Stomach (tissue), 19 donors: ENCODE data around the gene MED23. TPM values are rescaled to one million over a fixed set of nuclear protein-coding genes. Genes with fewer than 3 reads are reported as not detected.

ENCODE experiments used
- DNase-seq, 2 donors: peaks; one replicate each; pipeline versions ENCODE4 v3.0.0 to v3.0.0-alpha.2; 2013 to 2019
- H3K27ac ChIP-seq, 5 donors: fragments of 200-600 bp in 4 of 5; sonication (generic) in 4 of 5; one replicate each; pipeline ENCODE4 v1.5.1; 2013 to 2019; ENCODE audit warnings: mild to moderate bottlenecking in 1 of 5, moderate library complexity in 1 of 5
- H3K27me3 ChIP-seq, 3 donors: fragments of 200-600 bp; sonication (generic); one replicate each; pipeline ENCODE4 v1.5.1; 2017 to 2019; ENCODE audit warnings: mixed run types in 1 of 3
- H3K36me3 ChIP-seq, 4 donors: fragments of 200-600 bp; sonication (generic); 1 replicate in 3 of 4; 2 replicates in 1 of 4; pipeline ENCODE4 v1.5.1; 2016 to 2019
- H3K4me1 ChIP-seq, 4 donors: fragments of 200-600 bp; sonication (generic); one replicate each; pipeline ENCODE4 v1.5.1; 2016 to 2019
- H3K4me3 ChIP-seq, 4 donors: fragments of 200-600 bp; sonication (generic) in 3 of 4; one replicate each; pipeline ENCODE4 v1.5.1; 2016 to 2019; ENCODE audit warnings: mild to moderate bottlenecking in 1 of 4
- H3K9me3 ChIP-seq, 4 donors: fragments of 200-600 bp; sonication (generic); one replicate each; pipeline ENCODE4 v1.5.1; 2016 to 2019
- CTCF ChIP-seq, 7 experiments: fragments of 450-650 bp in 4 of 7; fragments of 200-600 bp in 3 of 7; sonication (generic) in 3 of 7; IDR thresholded peaks; one replicate each; pipeline ENCODE4 v1.5.1; 2016 to 2019; ENCODE audit warnings: antibody characterized with exemption in 7 of 7, control low read depth in 2 of 7, mild to moderate bottlenecking in 1 of 7
- EP300 ChIP-seq: sonication (generic); formaldehyde crosslinking; IDR thresholded peaks from one replicate; pipeline ENCODE4 v1.6.1; 2017; ENCODE audit warnings: antibody characterized with exemption
- POLR2A ChIP-seq, 4 donors: fragments of 450-650 bp; IDR thresholded peaks; one replicate each; pipeline ENCODE4 v1.6.1; 2016; ENCODE audit warnings: antibody characterized with exemption in 4 of 4, control low read depth in 2 of 4, mild to moderate bottlenecking in 1 of 4, moderate library complexity in 1 of 4
- POLR2AphosphoS5 ChIP-seq, 3 donors: sonication (generic); formaldehyde crosslinking; IDR thresholded peaks; one replicate each; pipeline ENCODE4 v1.6.1; 2016; ENCODE audit warnings: antibody characterized with exemption in 3 of 3
- WGBS, 5 donors: extraction: QIAGEN DNeasy Blood & Tissue Kit in 3 of 5; methylation state at CpG; one replicate each; pipeline versions ENCODE4 v1.1.5 to v1.1.7; 2013 to 2018; 5-methylcytosine and 5-hydroxymethylcytosine counted together
- intact Hi-C: fragments of 100-400 bp; cut with DNase I; formaldehyde crosslinking; loops from one replicate; pipeline ENCODE4 v1.15.1; 2023; ENCODE audit warnings: low total_unique reads
- long read RNA-seq, 10 donors: transcript quantifications; one replicate each; lab custom pipeline, GENCODE V29; 2026
- polyA plus RNA-seq, 3 donors: library from polyadenylated mRNA; stranded (reverse); fragments of 200-250 nt; gene quantifications; one replicate each; pipeline ENCODE4 v1.2.3, GENCODE V29; 2013
- total RNA-seq, 5 donors: library from RNA; depleted of rRNA; stranded (reverse); fragments of >200 nt; gene quantifications; one replicate each; pipeline versions ENCODE4 v1.1.0 to v1.2.3, GENCODE V29; 2014 to 2016
- donor health status: healthy with polysubstance abuse.
- donor health status: Bipolar disorder and iron deficiency.
- donor health status: healthy.

The MED23 gene, protein sequence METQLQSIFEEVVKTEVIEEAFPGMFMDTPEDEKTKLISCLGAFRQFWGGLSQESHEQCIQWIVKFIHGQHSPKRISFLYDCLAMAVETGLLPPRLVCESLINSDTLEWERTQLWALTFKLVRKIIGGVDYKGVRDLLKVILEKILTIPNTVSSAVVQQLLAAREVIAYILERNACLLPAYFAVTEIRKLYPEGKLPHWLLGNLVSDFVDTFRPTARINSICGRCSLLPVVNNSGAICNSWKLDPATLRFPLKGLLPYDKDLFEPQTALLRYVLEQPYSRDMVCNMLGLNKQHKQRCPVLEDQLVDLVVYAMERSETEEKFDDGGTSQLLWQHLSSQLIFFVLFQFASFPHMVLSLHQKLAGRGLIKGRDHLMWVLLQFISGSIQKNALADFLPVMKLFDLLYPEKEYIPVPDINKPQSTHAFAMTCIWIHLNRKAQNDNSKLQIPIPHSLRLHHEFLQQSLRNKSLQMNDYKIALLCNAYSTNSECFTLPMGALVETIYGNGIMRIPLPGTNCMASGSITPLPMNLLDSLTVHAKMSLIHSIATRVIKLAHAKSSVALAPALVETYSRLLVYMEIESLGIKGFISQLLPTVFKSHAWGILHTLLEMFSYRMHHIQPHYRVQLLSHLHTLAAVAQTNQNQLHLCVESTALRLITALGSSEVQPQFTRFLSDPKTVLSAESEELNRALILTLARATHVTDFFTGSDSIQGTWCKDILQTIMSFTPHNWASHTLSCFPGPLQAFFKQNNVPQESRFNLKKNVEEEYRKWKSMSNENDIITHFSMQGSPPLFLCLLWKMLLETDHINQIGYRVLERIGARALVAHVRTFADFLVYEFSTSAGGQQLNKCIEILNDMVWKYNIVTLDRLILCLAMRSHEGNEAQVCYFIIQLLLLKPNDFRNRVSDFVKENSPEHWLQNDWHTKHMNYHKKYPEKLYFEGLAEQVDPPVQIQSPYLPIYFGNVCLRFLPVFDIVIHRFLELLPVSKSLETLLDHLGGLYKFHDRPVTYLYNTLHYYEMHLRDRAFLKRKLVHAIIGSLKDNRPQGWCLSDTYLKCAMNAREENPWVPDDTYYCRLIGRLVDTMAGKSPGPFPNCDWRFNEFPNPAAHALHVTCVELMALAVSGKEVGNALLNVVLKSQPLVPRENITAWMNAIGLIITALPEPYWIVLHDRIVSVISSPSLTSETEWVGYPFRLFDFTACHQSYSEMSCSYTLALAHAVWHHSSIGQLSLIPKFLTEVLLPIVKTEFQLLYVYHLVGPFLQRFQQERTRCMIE (N-terminal part only)
- total RNA-seq: 100 to 1,000 TPM in 1 of 5 donors, 10 to 100 TPM in 4; 12.1 to 107 (median 21.6) TPM
- polyA plus RNA-seq: 10 to 100 TPM in 1 of 3 donors, 1 to 10 TPM in 2; 4.0 to 13.0 (median 6.6) TPM
- long read RNA-seq, donor 1: 0 reads
- long read RNA-seq, donor 2: 0 reads
- long read RNA-seq, donor 3, full-length matches to known transcripts: 2 of 2 reads
- long read RNA-seq, donor 3, partial matches to known transcripts: 0 of 2 reads
- long read RNA-seq, donor 3, other reads (novel, unspliced or antisense): 0 of 2 reads
- long read RNA-seq, donor 4: 0 reads
- long read RNA-seq, donor 5, full-length matches to known transcripts: 1 of 1 reads
- long read RNA-seq, donor 5, partial matches to known transcripts: 0 of 1 reads
- long read RNA-seq, donor 5, other reads (novel, unspliced or antisense): 0 of 1 reads
- long read RNA-seq, donor 6, full-length matches to known transcripts: 1 of 1 reads
- long read RNA-seq, donor 6, partial matches to known transcripts: 0 of 1 reads
- long read RNA-seq, donor 6, other reads (novel, unspliced or antisense): 0 of 1 reads
- long read RNA-seq, donor 7: 0 reads
- long read RNA-seq, donor 8: 0 reads
- long read RNA-seq, donor 9: 0 reads
- long read RNA-seq, donor 10, full-length matches to known transcripts: 1 of 1 reads
- long read RNA-seq, donor 10, partial matches to known transcripts: 0 of 1 reads
- long read RNA-seq, donor 10, other reads (novel, unspliced or antisense): 0 of 1 reads

DNA sequence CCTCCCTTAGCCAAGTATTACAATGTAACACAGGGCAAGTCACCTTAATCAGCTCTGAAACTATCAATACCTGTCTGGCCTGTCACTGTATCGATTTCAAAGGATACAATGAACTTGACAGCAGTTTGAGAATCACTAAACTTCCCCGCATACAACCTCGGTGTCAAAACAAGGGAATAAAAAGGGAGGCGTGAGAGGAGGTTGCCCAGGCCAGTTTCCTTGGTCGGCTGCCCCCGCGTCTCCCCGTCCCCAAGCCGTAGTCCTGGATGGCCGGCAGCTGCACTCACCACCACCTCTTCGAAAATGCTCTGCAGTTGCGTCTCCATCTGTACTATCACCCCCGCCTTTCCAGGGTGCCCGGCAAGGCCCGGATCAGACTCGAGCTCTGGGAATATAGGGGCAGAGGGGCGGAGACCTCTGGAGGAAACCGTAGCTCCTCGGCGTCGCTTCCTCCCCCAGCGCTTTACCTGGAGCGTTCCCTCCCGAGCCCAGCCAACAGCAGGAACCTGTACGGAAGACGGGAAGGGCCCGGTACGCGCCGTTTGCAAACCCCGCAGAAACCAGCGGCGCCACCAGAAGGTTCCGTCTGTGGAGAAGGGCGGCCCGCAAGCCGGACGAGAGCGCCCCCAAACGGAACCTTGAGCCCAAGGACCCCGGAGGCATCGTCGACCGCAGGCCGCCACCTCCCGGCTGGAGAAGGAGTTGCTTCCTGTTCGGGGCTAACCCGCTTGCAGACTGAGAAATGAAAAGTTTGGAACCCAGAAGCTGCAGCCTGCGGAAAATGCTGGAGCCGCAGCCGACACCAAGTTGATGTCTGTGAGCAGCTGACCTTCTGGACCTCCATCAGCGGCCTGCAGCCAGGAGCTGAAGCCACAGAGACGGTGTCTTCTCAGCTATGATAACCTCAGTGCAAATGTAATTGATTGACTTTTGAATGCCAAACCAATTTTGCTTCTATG lies at the start of gene MED23:
MED23 (minus strand) TSS at position 519 of the 959 bp plus-strand sequence; CDS start at position 326, 193 bp downstream.
- DNase-seq: peak; percentile 97 to 98
- H3K4me3 ChIP-seq: peak within 1 kb of the TSS; percentile 67 to 85 (median 75)
- H3K27ac ChIP-seq: peak within 1 kb of the TSS; percentile 79 to 87 (median 85)
- no peaks in the 10 kb centered on the region for H3K9me3 ChIP-seq
- H3K36me3 ChIP-seq: peaks cover 14 to 31% (median 29%) of the 10 kb centered on the region in 4 donors
- peaks cover 10 to 39% (median 26%) of the 10 kb centered on the region in 4 donors for H3K4me1 ChIP-seq
- intact Hi-C loops: no loop called here
- WGBS, 5 donors: 0 to 1% (median 0%) methylated on average over 38 to 53 of the region's 53 CpGs
- no peaks in the 10 kb centered on the region for H3K27me3 ChIP-seq
- no peak for TF ChIP-seq POLR2A (IDR thresholded peaks at IDR 0.05)
- no peak for TF ChIP-seq EP300
- TF ChIP-seq CTCF (IDR thresholded peaks at IDR 0.05): peak in 6 of 7 experiments; percentile 4 to 96 (median 90)
- TF ChIP-seq POLR2AphosphoS5 (IDR thresholded peaks at IDR 0.05): peak; percentile 73 to 91 (median 83)

DNA sequence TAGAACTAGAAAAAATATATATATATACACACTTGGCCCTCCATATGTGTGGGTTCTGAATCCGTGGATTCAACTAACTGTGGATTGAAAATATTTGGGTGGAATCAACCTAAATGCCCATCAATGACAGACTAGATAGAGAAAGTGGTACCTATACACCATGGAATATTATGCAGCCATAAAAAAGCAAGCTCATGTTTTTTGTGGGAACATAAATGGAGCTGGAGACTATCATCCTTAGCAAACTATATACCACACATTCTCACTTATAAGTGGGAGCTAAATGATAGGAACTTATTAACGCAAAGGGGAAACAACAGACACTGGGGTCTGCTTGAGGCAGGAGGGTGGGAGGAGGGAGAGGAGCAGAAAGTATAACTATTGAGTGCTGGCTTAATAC lies 45.1 kb upstream of the MED23 start:
- Histone ChIP-seq H3K27ac (no peak overlapping the region), H3K4me3 (no peak overlapping the region), H3K36me3 (no peaks in the 10 kb centered on the region), H3K9me3 (no peaks in the 10 kb centered on the region), H3K27me3 (no peaks in the 10 kb centered on the region), H3K4me1 (no peaks in the 10 kb centered on the region)
- intact Hi-C loops: no loop called here
- WGBS, 5 donors: 88 to 98% (median 95%) methylated on average over 2 of the region's 2 CpGs
- DNase-seq: no peak
- TF ChIP-seq POLR2AphosphoS5 (IDR thresholded peaks at IDR 0.05): no peak
- TF ChIP-seq CTCF (IDR thresholded peaks at IDR 0.05): no peak
- TF ChIP-seq POLR2A (IDR thresholded peaks at IDR 0.05): no peak
- TF ChIP-seq EP300: no peak

DNA sequence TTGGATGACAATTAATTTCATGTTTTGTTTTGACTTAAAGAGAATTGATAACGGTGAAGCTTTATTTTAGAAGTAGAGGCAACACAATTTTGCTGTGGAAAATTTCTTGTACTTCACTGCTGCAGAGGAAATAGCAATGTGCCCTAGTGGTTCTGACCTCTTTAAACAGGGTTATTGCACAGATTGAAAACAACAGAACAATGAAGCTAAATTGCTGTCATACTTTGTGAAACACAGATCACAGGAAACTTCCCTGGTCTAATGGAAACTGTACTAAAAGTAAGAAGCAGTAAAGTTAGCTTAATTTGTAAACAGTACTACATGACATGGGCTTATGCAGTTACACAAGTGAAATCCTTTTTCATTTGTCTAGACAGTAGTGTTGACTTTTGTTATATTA lies 41.8 kb upstream of the MED23 start:
- WGBS, 5 donors: 38 to 74% (median 64%) methylated on average over 1 of the region's 1 CpG
- intact Hi-C loops: no loop called here

More for the DNA sequence above, 41.8 kb upstream of the MED23 start:
- Histone ChIP-seq H3K36me3 (no peaks in the 10 kb centered on the region), H3K27me3 (no peaks in the 10 kb centered on the region), H3K27ac (no peak overlapping the region), H3K9me3 (no peaks in the 10 kb centered on the region), H3K4me3 (no peak overlapping the region), H3K4me1 (no peaks in the 10 kb centered on the region)
- no peak for TF ChIP-seq POLR2AphosphoS5 (IDR thresholded peaks at IDR 0.05)
- TF ChIP-seq EP300: no peak
- no peak for TF ChIP-seq CTCF (IDR thresholded peaks at IDR 0.05)
- no peak for TF ChIP-seq POLR2A (IDR thresholded peaks at IDR 0.05)
- peak in 1 of 2 donors; percentile 18 for DNase-seq
